Panc1 (cell line): Measurements from ENCODE around the gene WLS. TPM values are rescaled to one million over a fixed set of nuclear protein-coding genes. Genes with fewer than 3 reads are reported as not detected.
"Not testable (repeated sequence)": the region's sequence is repeated elsewhere in the genome, so short reads cannot be mapped to it uniquely, and the experiment has no call there.

Source experiments
- ATAC-seq: fragments of 200-7000 bp; cut with Tn5 transposase; 2 replicates; pipeline ENCODE4 v1.9.1; 2020; ENCODE audit warnings: mild to moderate bottlenecking, moderate library complexity
- BruUV-seq: library from RNA; stranded (reverse); fragments of 400-500 nt; replicated peaks from 2 replicates; lab custom pipeline; 2021; lab: Mats Ljungman, UMichigan
- CTCF ChIA-PET: fragments of 300-600 bp; sonication (Branson Sonifier 250); formaldehyde crosslinking; loops from one replicate; lab custom pipeline; 2022; ENCODE audit warnings: antibody characterized with exemption; lab: Charles Lee
- POLR2A ChIA-PET: fragments of 300-600 bp; sonication (Branson Sonifier 250); formaldehyde crosslinking; loops from one replicate; lab custom pipeline; 2022; ENCODE audit warnings: antibody characterized with exemption; lab: Charles Lee
- DNase-seq: peaks from one replicate; pipeline ENCODE4 v3.0.0-alpha.2; 2010; ENCODE audit warnings: low read depth, low spot score
- H3K27ac ChIP-seq: 2 replicates; pipeline ENCODE4 v1.5.1; 2011; ENCODE audit warnings: mild to moderate bottlenecking, low read length, inconsistent platforms
- H3K27me3 ChIP-seq: fragments of 200-500 bp; sonication (Bioruptor generic); 2 replicates; pipeline ENCODE4 v1.6.0; 2014; ENCODE audit warnings: low read length, inconsistent platforms; ENCODE audit not compliant: control insufficient read depth, insufficient read depth
- H3K36me3 ChIP-seq: fragments of 200-500 bp; sonication (Bioruptor generic); 2 replicates; pipeline ENCODE4 v1.5.1; 2014; ENCODE audit warnings: inconsistent platforms, mild to moderate bottlenecking, low read length, moderate library complexity; ENCODE audit not compliant: control insufficient read depth, insufficient read depth
- H3K4me1 ChIP-seq: 2 replicates; pipeline ENCODE4 v1.5.1; 2011; ENCODE audit warnings: inconsistent platforms, mild to moderate bottlenecking, low read length, moderate library complexity; ENCODE audit not compliant: control insufficient read depth, insufficient read depth
- H3K4me3 ChIP-seq, 2 experiments: 2 replicates each; pipeline ENCODE4 v1.5.1; 2011 to 2012; ENCODE audit warnings: low read depth in 2 of 2, low read length in 2 of 2, mild to moderate bottlenecking in 2 of 2, inconsistent platforms in 1 of 2, moderate library complexity in 1 of 2
- H3K9me3 ChIP-seq: fragments of 200-500 bp; sonication (Bioruptor generic); 2 replicates; pipeline ENCODE4 v1.5.1; 2014; ENCODE audit warnings: low read depth, mild to moderate bottlenecking, inconsistent platforms, low read length, moderate library complexity; ENCODE audit not compliant: control insufficient read depth, insufficient read depth
- CTCF ChIP-seq: fragments of 450-650 bp; IDR thresholded peaks from 2 replicates; pipeline ENCODE4 v1.5.1; 2017; ENCODE audit warnings: mild to moderate bottlenecking
- POLR2AphosphoS5 ChIP-seq: IDR thresholded peaks from 2 replicates; pipeline ENCODE4 v1.6.1; 2012; ENCODE audit warnings: mild to moderate bottlenecking, low read depth, low read length, moderate library complexity
- REST ChIP-seq, 2 experiments: IDR thresholded peaks; 2 replicates each; pipeline ENCODE4 v1.6.1; 2011 to 2012; ENCODE audit warnings: low read depth in 2 of 2, control low read depth in 1 of 2, low read length in 1 of 2, mild to moderate bottlenecking in 1 of 2, moderate library complexity in 1 of 2; ENCODE audit not compliant: insufficient read depth in 1 of 2
- SIN3A ChIP-seq: IDR thresholded peaks from 2 replicates; pipeline ENCODE4 v1.6.1; 2012; ENCODE audit warnings: low read depth, mild to moderate bottlenecking, low read length, moderate library complexity, borderline replicate concordance; ENCODE audit not compliant: insufficient read depth
- TCF7L2 ChIP-seq: IDR thresholded peaks from 2 replicates; pipeline ENCODE4 v1.6.1; 2011; ENCODE audit warnings: mild to moderate bottlenecking, low read depth, low read length, inconsistent platforms
- in situ Hi-C: cut with HindIII; loops from 2 replicates; pipeline ENCODE4 v1.10.0; 2016; ENCODE audit warnings: low sequenced_read_pairs, low pct_unique_long_range_greater_than_20kb
- intact Hi-C: fragments of 100-400 bp; cut with micrococcal nuclease; formaldehyde crosslinking; loops from one replicate; pipeline ENCODE4 v1.10.0; 2022; ENCODE audit not compliant: unreplicated experiment
- total RNA-seq: library from RNA; stranded (reverse); gene quantifications from one replicate; pipeline ENCODE4 v1.2.1, GENCODE V29; 2021; ENCODE audit not compliant: unreplicated experiment

The WLS gene
- total RNA-seq, 1 experiment from 2014 or later, result 29.6 TPM

GRCh38 chr1:68162761-68163160, 69.6 kb downstream of the WLS start:
- ChIA-PET CTCF (no interaction called here), POLR2A (no interaction called here)
- BruUV-seq, result no TSS peak
- Histone ChIP-seq H3K27ac (no peak overlapping the region), H3K27me3 (no peaks in the 10 kb centered on the region), H3K36me3 (no peaks in the 10 kb centered on the region), H3K4me1 (no peaks in the 10 kb centered on the region), H3K4me3 (no peak overlapping the region), H3K9me3 (no peaks in the 10 kb centered on the region)
- in situ Hi-C loops, result no loop called here
- intact Hi-C loops, result no loop called here
- ATAC-seq (no peak), DNase-seq (no peak)
- TF ChIP-seq POLR2AphosphoS5 (no peak), CTCF (peak; percentile 39)

- H3K4me1 ChIP-seq, H3K36me3 ChIP-seq, CTCF ChIA-PET, H3K27ac ChIP-seq, in situ Hi-C loops, POLR2A ChIA-PET, H3K9me3 ChIP-seq, BruUV-seq, ATAC-seq, H3K4me3 ChIP-seq, intact Hi-C loops, DNase-seq, H3K27me3 ChIP-seq: not testable (repeated sequence)
Measured at GRCh38 chr1:68161672-68162071, 70.7 kb downstream of the WLS start.

- H3K9me3 ChIP-seq, DNase-seq, H3K36me3 ChIP-seq, ATAC-seq, POLR2A ChIA-PET, H3K27ac ChIP-seq, H3K4me1 ChIP-seq, intact Hi-C loops, in situ Hi-C loops, H3K27me3 ChIP-seq, H3K4me3 ChIP-seq, BruUV-seq, CTCF ChIA-PET: not testable (repeated sequence)
Measured at GRCh38 chr1:68160935-68161334, 71.4 kb downstream of the WLS start.

GRCh38 chr1:68160021-68160420, 72.3 kb downstream of the WLS start:
- POLR2A ChIA-PET, result no interaction called here
- H3K27ac ChIP-seq, result no peak overlapping the region
- no peaks in the 10 kb centered on the region for H3K4me1 ChIP-seq
- no peak for TF ChIP-seq REST (IDR thresholded peaks at IDR 0.05; ENCODE audit: insufficient read depth in 1 of 2, low read depth in 2 of 2, low read length in 1 of 2)
- TF ChIP-seq SIN3A, result no peak
- TF ChIP-seq POLR2AphosphoS5, result no peak
- TF ChIP-seq TCF7L2, result no peak
- TF ChIP-seq CTCF, result no peak
- H3K9me3 ChIP-seq, result no peaks in the 10 kb centered on the region
- no peak overlapping the region for H3K4me3 ChIP-seq
- in situ Hi-C loops, result no loop called here
- no peaks in the 10 kb centered on the region for H3K27me3 ChIP-seq
- DNase-seq (no peak), ATAC-seq (no peak)
- BruUV-seq, result no TSS peak
- intact Hi-C loops, result no loop called here
- no peaks in the 10 kb centered on the region for H3K36me3 ChIP-seq
- CTCF ChIA-PET, result no interaction called here
